HG03159 (cell line): ENCODE measurements around the gene RIN1.
"Not testable (repeated sequence)": the region's sequence is repeated elsewhere in the genome, so short reads cannot be mapped to it uniquely, and the experiment has no call there.

Experiments used
- ATAC-seq: cut with Tn5 transposase; IDR thresholded peaks from one replicate; pipeline ENCODE4 v1.9.1; 2021; ENCODE audit warnings: mild to moderate bottlenecking, moderate library complexity; ENCODE audit not compliant: unreplicated experiment

The RIN1 gene

DNA sequence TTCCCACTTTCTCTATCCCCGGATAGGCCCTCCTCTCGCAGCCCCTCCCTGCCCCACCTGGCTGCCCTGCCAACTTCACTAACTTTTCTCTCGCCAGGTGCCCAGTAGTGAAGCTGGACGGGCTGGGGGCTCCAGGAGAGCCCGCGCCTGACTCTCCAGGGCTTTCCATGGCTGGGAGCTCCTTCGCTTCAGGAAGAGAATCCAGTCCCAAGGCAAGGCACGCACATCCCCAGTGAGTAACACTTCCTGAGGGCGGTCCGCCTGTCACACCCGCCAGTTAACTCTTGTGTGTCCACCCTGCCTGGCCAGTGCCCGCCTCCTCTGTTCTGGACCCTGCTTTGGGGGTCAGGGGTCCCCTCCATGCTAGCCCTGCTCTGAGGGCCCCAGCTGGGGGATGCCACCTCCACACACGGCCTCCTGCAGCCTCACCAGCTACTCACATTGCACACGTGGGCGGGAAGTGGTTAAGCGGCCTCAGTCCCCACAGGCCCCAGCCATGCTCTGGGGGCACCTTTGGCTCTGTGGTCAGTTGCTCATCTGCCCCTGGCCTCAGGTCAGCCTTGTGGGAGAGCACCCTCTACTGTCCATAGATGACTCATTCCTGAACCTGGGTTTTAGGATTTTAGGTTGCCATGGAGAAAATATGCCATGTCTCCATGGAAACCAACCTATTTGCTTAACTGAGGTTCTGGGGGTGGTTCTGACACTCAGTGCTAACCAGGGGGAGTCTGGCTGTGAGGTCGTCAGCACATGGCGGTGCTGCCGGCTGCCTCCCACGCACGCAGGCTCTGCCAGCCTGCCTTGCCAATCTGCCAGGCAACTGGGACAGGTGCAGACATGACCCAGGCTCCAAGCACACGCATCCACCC, at the start of gene RIN1:
Gene RIN1 (minus strand): TSS at position 201 of the 869 bp plus-strand sequence. CDS start 32 bp downstream, at position 169.
- no peak for ATAC-seq

DNA sequence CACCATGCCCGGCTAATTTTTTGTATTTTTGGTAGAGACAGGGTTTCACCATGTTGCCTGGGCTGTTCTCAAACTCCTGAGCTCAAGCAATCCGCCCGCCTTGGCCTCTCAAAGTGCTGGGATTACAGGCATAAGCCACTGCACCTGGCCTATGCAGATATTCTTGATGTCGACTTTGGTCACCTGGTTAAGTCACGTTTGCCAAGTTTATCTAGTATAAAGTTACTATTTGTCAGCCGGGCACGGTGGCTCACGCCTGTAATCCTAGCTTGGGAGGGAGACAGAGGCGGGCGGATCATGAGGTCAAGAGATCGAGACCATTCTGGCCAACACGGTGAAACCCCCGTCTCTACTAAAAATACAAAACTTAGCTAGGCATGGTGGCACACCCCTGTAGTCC, 48.1 kb upstream of the RIN1 start:
- ATAC-seq: not testable (repeated sequence)

DNA sequence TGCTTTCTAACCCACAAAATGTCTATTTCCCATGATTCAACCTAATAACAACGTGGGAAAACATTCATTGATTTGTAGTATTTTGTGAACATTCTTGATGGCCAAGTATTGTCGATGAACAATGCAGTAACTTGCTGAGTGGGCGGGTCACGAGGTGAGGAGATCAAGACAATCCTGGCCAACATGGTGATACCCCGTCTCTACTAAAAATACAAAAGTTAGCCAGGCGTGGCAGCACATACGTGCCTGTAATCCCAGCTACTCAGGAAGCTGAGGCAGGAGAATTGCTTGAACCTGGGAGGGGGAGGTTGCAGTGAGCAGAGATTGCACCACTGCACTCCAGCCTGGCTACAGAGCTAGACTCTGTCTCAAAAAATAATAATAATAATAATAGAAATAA, 44.0 kb upstream of the RIN1 start:
- ATAC-seq: not testable (repeated sequence)

GRCh38 chr11:66373690-66374287, 37.6 kb upstream of the RIN1 start:
- not testable (repeated sequence) for ATAC-seq

DNA sequence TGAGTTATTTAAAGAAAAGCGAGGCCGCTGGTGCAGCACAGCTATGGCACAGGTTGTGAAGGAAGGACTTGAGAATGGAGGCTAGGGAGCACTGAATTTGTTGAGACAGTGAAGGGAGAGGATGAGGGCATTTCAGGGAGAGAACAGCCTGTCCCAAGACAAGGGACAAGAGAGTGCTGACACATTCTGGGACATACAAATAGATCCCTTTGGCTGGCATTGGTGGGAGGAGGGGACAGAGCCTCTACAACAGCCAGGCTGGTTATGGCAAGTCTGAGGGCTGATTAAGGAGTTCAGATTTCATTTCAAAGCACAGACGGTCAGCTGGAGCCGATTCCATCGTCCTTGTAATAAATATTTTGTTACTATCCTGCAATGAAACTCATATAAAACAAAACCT, 37.0 kb upstream of the RIN1 start:
- no peak for ATAC-seq

GRCh38 chr11:66371627-66372415, 35.6 kb upstream of the RIN1 start, which contains the start of gene SLC29A2:
Gene SLC29A2, minus strand, starts transcription at chr11:66371760. Its CDS starts 169 bp downstream, at chr11:66371591.
- peak; percentile 45 for ATAC-seq

DNA sequence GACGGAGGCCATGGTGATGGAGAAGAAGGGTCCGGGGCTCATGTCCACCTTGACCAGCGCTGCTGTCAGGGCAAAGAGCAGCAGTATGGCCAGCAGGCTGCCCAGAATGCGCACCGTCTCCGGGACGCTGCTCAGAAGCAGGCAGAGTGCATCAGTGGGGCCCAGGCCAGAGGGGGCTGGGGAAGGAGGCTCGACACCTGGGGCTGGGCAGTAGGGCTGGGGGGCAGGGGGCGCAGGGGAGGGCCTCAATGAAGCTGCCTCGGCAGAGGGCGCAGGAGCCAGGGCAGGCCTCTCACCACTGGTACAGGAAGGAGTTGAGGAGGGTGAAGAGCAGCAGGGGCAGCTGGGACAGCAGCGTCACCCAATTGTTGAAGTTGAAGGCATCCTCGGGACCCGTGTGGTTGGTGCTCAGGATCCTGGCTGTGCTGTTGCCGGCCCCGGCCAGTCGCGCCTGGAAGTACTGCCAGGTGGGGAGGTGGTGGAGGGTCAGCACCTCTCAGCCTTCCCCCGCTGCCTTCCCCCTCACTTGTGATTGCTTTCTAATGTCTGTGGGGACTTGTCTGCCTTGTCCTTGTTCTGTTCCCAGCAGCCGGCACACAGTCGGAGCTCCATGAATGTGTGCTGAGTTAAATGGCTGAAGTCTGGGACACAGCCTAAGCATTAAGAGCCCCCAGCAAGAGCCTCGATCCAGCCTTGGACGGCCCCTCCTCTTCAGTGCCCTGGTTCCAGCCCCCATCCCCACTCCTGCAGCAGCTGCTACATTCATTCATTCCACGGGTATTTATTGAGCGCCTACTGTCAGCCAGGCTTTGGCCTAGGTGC, 33.0 kb upstream of the RIN1 start:
- no peak for ATAC-seq

DNA sequence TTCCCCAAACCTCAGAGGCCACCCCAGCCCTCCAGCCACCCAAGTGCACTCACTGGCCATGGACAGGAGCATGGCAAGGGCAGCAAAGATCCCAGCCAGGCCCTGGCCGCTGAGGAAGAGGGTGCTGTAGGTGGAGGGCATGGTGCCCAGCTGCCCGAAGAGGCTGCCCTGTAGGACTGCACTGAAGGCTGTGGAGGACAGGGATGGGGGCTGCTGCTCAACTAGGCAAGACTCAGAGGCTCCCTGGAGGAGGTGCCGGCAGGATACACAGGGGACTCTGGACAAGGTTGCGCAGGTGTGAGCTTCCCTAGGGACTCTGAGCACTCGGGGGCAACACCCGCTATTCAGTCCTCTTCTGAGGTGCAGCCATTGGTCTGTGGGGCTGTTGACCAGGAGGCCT, 32.2 kb upstream of the RIN1 start:
- ATAC-seq: no peak

DNA sequence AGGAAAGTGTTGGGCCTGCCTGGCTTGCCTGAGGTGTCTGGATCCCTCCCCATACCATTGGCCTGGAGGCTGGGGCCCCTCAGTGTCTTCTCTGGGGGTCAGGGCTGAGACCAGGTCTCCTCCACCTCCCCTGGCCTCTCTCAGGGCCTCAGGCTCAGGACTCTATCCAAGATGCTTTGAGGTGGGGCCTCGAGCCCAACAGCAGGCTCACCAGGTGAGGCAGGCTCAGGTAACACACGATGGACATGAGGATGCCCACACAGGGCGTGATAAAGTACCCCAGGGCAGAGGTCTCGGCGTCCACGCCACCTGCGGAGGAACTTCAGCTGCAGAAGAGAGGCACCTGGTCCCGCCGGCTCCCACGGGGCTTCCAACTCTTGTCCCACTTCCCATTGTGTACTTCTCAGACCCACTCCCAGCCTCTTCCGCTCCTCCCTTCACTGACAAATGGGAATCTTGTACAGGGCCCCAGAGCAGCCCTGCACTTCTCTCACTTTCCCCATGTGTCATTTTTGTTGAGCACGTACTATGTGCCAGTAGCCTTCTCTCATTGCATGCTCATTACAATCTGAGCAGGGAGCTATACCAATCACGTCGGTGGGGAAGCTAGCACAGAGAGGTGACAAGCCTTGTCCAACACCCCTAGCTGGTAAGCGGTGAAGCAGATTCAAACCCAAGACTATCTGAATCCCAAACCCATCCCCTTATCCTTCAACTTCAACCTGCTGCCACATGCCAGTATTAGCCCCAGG, 31.5 kb upstream of the RIN1 start:
- ATAC-seq: no peak

GRCh38 chr11:66366844-66367477, 30.7 kb upstream of the RIN1 start:
- ATAC-seq: no peak

- ATAC-seq: no peak
Observed at GRCh38 chr11:66365711-66366619, 29.7 kb upstream of the RIN1 start.

DNA sequence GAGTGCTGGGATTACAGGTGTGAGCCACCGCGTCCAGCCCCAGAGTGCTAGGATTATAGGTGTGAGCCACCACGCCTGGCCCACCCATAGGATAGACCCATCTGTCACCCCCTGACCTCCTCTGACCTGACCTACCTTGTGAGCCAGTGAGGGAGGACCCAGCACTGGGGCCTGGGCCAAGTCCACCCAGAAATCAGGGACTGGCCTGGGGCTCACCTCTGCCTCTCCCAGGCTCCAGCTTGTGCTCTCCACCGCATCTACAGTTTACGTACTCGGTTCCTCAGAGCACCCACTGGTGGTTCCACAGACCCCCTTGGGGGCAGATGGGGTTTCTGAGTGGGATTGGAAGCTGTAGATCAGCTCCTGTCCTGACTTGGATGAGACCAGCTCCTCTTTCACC, 28.9 kb upstream of the RIN1 start:
- no peak for ATAC-seq

GRCh38 chr11:66363805-66364535, 27.7 kb upstream of the RIN1 start:
- no peak for ATAC-seq

DNA sequence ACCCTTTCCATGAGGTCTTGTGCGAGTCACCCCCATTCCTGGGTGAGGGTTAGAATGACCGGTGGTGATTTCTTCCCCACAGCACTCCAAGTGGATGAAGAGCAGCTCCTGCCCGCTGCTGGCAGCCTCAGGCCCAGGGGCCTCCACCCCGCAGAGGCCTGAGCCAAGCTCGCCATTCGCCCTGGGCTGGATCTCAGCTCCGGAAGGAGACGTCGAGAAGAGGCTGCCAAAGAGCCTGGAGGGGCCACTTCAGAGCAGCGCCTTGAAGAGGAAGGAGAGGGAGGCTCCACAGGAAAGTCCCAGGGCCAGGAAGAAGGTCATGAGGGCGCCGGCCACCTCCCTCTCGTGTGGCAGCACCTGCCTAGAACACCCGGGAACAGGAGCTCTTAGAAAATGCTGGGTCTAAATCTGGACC, 27.0 kb upstream of the RIN1 start:
- ATAC-seq: no peak

GRCh38 chr11:66362481-66363147, 26.4 kb upstream of the RIN1 start:
- no peak for ATAC-seq

DNA sequence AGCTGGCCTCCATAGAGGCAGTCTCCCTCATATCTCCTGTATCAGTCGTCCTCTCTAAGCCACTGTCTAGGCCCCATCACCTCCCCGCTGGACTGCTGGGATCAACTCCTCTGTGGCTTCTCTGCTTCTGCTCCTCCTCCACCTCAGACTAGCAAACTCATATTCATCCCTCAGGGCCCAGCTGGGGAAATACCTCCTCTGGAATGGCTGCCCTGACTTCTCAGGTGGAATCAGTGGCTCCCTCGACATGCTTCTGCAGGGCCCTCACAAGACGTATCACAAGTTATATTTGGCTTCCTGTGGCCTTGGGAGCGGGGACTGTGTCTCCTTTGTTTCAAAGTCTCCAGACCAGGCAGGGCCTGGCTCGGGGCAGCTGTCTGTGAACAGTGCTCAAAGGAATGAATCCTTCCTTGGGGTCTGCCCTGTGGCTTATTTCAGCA, 25.3 kb upstream of the RIN1 start:
- ATAC-seq: no peak
